ENCODE results near the gene PHLDA1.

PHLDA1 gene
- total RNA-seq: 16.0 to 200 (median 48.0) reads per million in 18 experiments

- peak; percentile 96 to 99 for DNase-seq
Measured at GRCh38 chr12:76031414-76032042, at the start of gene PHLDA1. Gene PHLDA1 (minus strand): TSS chr12:76031776.

- no peak for DNase-seq
Measured at GRCh38 chr12:76080729-76081415, 49.3 kb upstream of the PHLDA1 start.

GRCh38 chr12:76080017-76080728, 48.6 kb upstream of the PHLDA1 start:
- DNase-seq: no peak

- DNase-seq: no peak
Measured at GRCh38 chr12:76078748-76079147, 47.2 kb upstream of the PHLDA1 start.

- DNase-seq: no peak
Measured at GRCh38 chr12:76075448-76075847, 43.9 kb upstream of the PHLDA1 start.

GRCh38 chr12:76074701-76075336, 43.2 kb upstream of the PHLDA1 start:
- no peak for DNase-seq

- no peak for DNase-seq
Measured at GRCh38 chr12:76073561-76073960, 42.0 kb upstream of the PHLDA1 start.

GRCh38 chr12:76072568-76072967, 41.0 kb upstream of the PHLDA1 start:
- DNase-seq: no peak

GRCh38 chr12:76069339-76069738, 37.8 kb upstream of the PHLDA1 start:
- no peak for DNase-seq

- DNase-seq: no peak
Measured at GRCh38 chr12:76065917-76066316, 34.3 kb upstream of the PHLDA1 start.

GRCh38 chr12:76064904-76065303, 33.3 kb upstream of the PHLDA1 start:
- DNase-seq: no peak

GRCh38 chr12:76060111-76060510, 28.5 kb upstream of the PHLDA1 start:
- no peak for DNase-seq

GRCh38 chr12:76057326-76057725, 25.8 kb upstream of the PHLDA1 start:
- no peak for DNase-seq

- no peak for DNase-seq
Measured at GRCh38 chr12:76055393-76055792, 23.8 kb upstream of the PHLDA1 start.

- no peak for DNase-seq
Measured at GRCh38 chr12:76049575-76050251, 18.1 kb upstream of the PHLDA1 start.

- no peak for DNase-seq
Measured at GRCh38 chr12:76047742-76048141, 16.2 kb upstream of the PHLDA1 start.

GRCh38 chr12:76047060-76047459, 15.5 kb upstream of the PHLDA1 start:
- DNase-seq: no peak

GRCh38 chr12:76043377-76043776, 11.8 kb upstream of the PHLDA1 start:
- no peak for DNase-seq

GRCh38 chr12:76042147-76042546, 10.6 kb upstream of the PHLDA1 start:
- DNase-seq: no peak

- no peak for DNase-seq
Measured at GRCh38 chr12:76041406-76041805, 9.8 kb upstream of the PHLDA1 start.

GRCh38 chr12:76040461-76040860, 8.9 kb upstream of the PHLDA1 start:
- no peak for DNase-seq

GRCh38 chr12:76038176-76038575, 6.6 kb upstream of the PHLDA1 start:
- no peak for DNase-seq

Measured in inflammatory macrophage (primary cell).